Retinal pigment epithelial cell (primary cell): Measurements from ENCODE around the gene LMO7.

Experiments used
- DNase-seq: peaks from one replicate; pipeline ENCODE4 v3.0.0-alpha.2; 2010; ENCODE audit warnings: low read depth
- H3K4me3 ChIP-seq: 2 replicates; pipeline ENCODE4 v1.5.1; 2011; ENCODE audit warnings: mild to moderate bottlenecking, low read length, control low read depth, moderate library complexity
- CTCF ChIP-seq: conservative IDR thresholded peaks from 2 replicates; pipeline ENCODE4 v1.5.1; 2011; ENCODE audit warnings: low read depth, low read length, control low read depth, inconsistent platforms

LMO7 gene

GRCh38 chr13:75802161-75802560 is 166.0 kb downstream of the LMO7 start:
- no peak overlapping the region for H3K4me3 ChIP-seq
- TF ChIP-seq CTCF: no peak
- DNase-seq: no peak

- no peak overlapping the region for H3K4me3 ChIP-seq
- no peak for DNase-seq
These were observed 167.1 kb downstream of the LMO7 start for GRCh38 chr13:75803164-75803611.

GRCh38 chr13:75804054-75804453 is 167.9 kb downstream of the LMO7 start:
- TF ChIP-seq CTCF: no peak
- H3K4me3 ChIP-seq: no peak overlapping the region
- no peak for DNase-seq

More at GRCh38 chr13:75803164-75803611, 167.1 kb downstream of the LMO7 start:
- TF ChIP-seq CTCF: no peak

GRCh38 chr13:75804605-75805004 is 168.5 kb downstream of the LMO7 start:
- no peak for TF ChIP-seq CTCF
- H3K4me3 ChIP-seq: no peak overlapping the region
- no peak for DNase-seq

GRCh38 chr13:75806117-75806516 is 170.0 kb downstream of the LMO7 start:
- H3K4me3 ChIP-seq: no peak overlapping the region
- no peak for TF ChIP-seq CTCF
- no peak for DNase-seq

- H3K4me3 ChIP-seq: no peak overlapping the region
- no peak for TF ChIP-seq CTCF
- DNase-seq: no peak
These were observed 175.2 kb downstream of the LMO7 start for GRCh38 chr13:75811361-75811760.

DNA sequence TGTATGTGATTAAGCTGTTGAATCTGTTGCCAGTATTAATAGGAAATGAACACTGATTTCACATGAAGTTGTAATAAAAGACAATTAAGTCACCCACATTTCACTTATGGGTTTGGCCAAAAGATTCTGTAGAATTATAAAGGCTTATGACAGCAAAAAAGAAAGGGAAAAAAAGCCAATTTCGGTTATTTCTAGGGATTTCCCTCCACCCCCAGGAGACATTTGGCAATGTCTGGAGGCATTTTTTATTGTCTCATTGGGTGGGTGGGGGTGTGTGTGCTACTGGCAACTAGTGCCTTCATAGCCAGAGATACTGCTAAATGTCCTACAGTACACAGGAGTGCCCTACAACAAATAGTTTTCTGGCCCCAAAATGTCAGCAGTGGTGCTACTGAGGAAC is 175.7 kb downstream of the LMO7 start:
- H3K4me3 ChIP-seq: no peak overlapping the region
- no peak for TF ChIP-seq CTCF
- DNase-seq: no peak
